RCC 7860 (cell line): Measurements from ENCODE around the gene UBASH3B.
"Not testable (repeated sequence)": the region's sequence is repeated elsewhere in the genome, so short reads cannot be mapped to it uniquely, and the experiment has no call there.

ENCODE experiments used
- DNase-seq: peaks from one replicate; pipeline ENCODE4 v3.0.0-alpha.2; 2015; ENCODE audit warnings: low spot score
- FAIRE-seq: peaks from 2 replicates; lab custom pipeline; 2012; peaks lifted over from hg19 to GRCh38; lab: Jason Lieb, UNC

Gene UBASH3B

DNA sequence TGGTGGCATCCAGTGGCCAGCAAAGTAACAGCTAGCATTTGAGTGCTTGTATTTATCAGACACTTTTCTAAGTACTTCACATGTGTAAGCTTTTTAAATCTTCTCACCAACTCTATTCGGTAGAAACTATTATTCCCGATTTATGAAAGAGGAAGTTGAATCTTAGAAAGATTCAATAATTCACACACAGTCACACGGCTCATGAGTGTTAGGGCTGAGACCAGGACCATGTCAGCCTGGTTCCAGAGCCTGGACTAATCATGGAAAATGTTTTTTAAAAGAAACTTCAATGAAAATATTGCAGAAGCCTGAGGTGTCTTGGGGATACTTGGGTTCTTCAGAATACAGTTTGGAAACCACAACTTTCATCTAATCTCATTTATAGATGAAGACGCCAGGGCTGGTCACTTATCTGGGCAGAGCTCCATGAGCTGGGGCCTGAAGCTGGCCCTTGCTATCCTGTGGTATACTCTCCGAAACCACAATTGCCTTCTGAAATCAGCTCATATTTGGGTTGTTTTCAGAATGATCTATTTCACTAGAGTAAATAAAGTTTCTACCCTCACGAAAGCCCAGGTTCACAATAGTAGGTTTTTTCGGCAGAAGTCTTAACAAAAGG, 178.4 kb downstream of the UBASH3B start:
- no peak for FAIRE-seq

DNA sequence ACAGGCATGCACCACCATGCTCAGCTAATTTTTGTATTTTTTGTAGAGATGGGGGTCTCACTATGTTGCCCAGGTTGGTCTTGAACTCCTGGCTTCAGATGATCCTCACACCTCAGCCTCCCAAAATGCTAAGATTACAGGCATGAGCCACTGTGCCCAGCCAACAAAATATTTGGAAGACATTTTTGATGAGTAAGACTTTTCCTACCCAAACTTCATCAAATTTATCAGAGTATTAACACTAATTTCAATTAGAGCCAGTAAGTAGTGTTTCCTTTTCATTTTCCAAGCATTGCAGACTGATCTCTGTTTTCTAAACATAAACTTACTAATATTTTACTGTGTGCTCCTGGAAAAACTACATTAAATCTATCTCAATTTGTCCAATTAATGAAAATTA, 181.4 kb downstream of the UBASH3B start:
- no peak for FAIRE-seq

More for the DNA sequence above, 178.4 kb downstream of the UBASH3B start:
- no peak for DNase-seq

DNA sequence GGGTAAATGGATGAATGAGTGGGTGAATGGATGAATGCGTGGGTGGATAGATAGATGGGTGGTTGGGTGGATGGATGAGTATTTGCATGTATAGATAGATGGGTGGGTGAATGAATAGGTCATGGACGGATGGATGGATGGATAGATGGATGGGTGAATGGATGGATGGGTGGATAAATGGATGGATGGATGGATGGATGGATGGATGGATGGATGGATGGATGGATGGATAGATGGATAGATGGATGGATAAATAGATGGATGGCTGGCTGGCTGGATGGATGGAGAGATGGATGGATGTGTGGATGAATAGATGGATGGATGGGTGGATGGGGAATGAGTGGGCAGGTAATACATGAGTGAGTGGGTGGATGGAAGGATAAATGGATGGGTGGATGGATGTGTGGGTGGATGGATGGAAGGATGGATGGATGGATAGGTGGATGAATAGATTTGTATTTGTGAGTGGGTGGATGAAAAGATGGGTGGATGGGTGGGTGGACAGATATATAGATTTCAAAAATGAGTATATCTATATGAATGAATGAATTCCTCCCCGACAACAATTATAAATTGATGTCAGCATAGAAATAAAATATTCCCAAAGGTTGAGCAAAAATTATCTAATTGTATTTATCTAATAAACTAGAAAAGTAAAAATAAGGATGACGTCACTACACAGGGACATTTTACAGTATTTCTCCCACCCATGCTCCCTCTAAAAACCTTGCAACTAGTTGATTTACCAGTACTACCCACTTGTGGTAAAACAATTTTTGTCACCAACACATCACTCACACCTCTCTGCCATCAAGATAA, 182.2 kb downstream of the UBASH3B start:
- DNase-seq (no peak), FAIRE-seq (no peak)

More for the DNA sequence above, 181.4 kb downstream of the UBASH3B start:
- DNase-seq = no peak

DNA sequence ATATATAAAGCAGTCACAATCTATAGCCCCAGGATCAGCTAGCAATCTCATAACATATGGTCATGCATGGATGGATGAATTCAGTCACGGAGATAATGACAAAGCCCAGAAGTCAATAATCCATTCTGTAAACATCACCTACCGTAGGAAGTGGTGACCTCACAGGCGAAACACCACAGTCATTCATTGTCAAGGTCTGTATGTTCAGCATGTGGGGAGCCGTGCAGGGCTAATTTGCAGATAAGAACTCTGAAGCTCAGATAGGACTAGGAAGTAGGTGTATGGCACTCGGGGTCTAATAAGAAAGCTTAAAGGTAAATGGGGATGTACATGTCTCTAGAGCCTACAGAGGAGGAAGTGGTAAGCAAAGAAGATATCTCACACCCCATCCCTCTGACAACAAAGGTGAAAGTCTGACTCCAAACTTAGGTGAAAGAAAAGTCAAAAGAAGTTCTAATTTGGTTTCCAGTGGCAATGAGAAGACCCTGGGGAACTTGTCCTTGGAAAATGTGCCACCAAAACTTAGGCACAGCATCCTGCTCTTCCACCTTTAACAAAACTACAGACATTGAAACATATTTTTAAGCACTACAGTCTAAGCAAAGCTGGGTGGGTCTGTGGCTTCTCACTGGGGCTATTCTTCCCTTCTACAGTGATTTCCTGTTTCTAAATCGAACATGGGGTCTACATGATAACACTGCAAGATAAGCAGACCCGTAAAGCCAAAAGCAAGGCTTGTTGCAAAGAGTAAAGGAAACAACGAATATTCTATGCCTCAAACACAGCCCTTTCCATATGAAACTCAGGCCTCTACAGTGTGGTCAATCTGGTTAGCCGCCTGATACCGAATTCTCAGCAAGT, 188.0 kb downstream of the UBASH3B start:
- FAIRE-seq = no peak
- no peak for DNase-seq

DNA sequence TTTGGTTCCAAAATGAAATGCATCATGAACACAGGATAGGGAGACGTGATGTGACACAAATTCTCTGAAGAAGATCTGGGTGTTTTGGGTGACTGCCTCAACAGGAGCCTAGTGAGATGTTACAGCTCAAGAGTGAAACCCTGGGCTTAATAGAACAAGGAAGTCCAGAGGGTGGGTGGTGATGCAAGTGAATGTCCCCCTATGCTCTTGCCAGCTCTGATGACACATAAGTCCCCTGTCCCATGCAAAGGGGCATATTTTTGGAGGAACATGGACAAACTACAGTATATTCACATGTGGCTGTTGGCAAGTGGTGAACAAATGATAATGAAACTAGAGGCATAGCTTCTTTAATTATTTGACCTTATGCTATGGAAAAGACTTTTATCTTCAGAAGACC, 191.9 kb downstream of the UBASH3B start:
- FAIRE-seq = no peak

DNA sequence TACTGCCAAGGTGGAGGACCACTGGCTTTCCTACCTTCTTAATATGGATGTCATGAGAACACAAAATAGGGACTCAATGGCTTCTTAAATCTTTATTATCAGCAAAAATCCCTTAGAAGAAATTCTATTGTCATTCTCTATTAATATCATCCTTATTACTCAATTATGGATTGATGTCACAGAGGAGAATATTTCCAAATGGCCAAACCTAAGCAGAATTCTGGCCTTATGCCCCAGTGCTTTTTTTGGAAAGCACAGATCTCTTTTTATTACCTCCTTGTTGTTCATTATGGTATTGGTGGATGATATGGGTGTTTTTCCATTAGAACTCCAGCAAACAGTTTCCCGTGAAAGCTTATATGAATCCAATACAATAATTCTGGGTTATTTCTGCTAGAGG, 192.7 kb downstream of the UBASH3B start:
- DNase-seq = no peak
- no peak for FAIRE-seq

More for the DNA sequence above, 191.9 kb downstream of the UBASH3B start:
- DNase-seq = no peak

DNA sequence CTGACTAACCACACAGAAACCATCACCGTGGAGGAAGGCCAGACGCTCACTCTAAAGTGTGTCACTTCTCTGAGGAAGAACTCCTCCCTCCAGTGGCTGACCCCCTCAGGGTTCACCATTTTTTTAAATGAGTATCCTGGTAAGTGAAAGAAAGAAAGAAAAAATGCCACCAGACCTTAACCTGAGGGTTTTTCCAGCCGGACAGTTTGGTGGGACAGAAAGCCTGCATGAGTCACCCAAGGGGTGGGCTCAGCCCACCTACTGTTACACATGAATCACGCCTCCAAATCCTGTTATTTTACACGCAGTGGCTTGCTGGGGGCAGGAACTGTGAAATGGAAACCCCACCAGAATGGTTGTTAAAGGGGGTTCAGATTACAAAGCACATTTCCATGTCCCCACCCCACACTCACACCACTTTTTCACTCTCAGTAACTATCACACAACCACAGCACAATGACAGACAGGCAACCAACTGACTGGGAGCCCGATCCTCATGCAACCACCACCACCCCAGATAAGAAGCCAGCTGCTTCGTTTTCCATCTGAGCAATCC, 194.6 kb downstream of the UBASH3B start:
- DNase-seq (peak; percentile 88), FAIRE-seq (peak; percentile 97)

DNA sequence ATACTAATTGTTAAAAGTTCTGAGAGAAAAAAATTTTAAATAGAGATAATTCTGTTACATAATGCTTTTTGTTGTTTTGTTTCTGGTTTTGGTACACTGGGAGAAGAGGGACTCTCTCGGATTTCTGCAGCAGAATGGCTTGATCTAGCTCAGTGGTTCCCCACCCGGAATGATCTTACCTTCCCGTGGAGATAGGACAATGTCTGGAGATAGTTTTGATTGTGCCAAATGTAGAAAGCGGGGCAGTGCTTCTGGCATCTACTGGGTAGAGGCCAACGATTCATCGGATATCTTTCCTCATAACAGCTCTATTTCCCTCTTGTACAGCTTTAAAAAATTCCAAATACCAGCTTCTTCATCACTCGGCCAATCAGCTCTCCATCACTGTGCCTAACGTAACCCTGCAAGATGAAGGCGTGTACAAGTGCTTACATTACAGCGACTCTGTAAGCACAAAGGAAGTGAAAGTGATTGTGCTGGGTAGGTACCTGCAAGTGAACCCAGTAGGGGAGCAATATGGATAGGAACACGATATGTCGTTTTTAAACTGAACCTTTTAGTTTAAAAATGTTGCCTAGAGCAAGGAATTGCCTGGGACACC, 195.9 kb downstream of the UBASH3B start:
- DNase-seq = no peak

DNA sequence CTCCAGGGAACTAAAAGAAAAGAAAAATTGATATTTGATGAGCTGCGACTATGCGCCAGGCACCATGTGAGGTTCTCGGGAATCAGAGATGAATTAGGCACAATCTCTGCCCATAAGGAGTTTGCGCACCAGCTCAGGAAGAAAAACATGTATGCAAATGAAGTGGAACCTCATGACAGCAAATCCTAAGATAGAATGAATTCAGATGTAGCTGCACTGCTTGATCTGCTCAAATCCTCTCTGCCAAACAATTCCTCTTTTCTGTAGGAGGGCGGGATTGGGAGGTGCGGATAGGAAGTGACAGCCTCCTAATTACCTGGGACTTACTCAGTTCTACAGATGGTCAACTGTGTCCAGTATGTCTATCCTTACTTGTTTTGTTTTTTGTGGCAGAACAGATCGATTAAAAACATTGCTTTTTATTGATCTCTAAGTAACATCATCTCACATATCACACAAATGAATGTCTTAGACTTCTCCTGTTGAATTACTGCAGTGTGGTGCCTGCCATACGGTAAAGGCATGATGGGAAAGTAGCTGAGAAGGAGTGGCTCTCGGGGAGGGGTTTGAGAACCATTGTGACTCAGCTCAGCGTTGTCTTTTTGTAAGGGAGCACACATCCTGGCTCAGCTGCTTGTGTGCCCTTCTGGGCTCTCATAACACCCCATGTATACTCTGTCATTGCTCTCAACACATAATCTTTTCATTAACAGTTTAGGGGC, 196.7 kb downstream of the UBASH3B start:
- DNase-seq (no peak), FAIRE-seq (no peak)

More for the DNA sequence above, 195.9 kb downstream of the UBASH3B start:
- no peak for FAIRE-seq

DNA sequence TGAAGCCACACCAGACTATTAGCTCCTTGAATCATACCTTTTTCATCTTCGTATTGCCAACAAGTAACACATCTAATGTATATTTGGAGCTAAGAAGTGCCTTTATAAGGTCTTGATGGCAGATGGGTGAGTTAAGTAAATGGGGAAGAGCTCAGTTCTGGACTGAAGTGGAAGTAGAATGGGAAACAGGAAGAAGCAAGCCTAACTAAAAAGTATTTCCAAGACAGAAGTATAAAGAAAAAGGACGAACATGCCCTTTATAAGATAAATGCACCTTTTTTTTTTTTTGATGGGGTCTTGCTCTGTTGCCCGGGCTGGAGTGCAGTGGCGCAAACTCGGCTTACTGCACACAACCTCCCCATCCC, 197.3 kb downstream of the UBASH3B start:
- no peak for DNase-seq
- FAIRE-seq = no peak

DNA sequence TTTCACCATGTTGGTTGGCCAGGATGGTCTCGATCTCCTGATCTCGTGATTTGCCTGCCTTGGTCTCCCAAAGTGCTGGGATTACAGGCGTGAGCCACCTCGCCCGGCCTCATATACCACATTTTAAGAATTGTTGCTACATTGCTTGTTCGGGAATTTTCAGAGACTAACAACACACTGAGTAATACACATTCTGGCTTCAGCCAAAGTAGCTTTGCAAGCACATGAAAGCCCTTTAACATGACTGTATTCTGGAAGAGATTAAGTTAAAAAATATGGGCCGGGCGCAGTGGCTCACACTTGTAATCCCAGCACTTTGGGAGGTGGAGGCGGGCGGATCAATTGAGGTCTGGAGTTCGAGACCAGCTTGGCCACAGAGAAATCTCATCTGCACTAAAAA, 197.7 kb downstream of the UBASH3B start:
- no peak for FAIRE-seq
- DNase-seq = no peak

DNA sequence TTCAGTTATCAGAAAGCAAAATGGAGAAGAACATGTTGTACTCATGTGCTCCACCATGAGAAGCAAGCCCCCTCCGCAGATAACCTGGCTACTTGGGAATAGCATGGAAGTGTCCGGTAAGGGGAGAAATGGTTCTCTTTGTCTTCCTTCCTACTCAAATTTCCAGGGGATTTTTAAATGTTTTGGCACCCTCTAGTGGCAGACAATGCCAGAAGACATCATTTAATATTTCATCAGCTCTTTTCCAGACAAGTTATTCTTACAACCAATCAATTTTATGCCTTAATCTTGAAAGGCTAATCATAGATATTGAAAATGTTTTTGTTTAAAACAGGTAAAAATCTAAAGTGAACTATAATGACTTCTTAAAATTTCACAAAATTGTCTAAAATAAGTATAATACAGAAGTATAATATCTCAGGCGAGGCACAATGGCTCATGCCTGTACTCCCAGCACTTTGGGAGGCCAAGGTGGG, 198.5 kb downstream of the UBASH3B start:
- FAIRE-seq = peak; percentile 89

DNA sequence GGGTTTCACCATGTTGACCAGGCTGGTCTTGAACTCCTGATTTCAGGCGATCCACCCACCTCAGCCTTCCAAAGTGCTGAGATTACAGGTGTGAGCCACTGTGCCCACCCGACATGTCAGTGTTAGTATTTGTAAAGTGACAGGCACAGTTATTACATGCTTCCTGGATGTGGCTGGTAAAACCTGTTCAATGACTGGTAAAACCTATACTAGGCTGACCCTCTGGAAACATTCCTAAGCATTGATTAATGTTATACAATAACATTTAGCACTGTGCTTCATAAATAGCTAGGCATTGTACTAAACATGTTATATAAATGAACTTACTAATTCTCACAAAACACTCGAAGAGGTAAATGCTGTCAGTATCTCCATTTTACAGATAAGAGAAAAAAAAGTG, 206.1 kb downstream of the UBASH3B start:
- DNase-seq = no peak
- FAIRE-seq = no peak

More for the DNA sequence above, 198.5 kb downstream of the UBASH3B start:
- DNase-seq = peak; percentile 64

DNA sequence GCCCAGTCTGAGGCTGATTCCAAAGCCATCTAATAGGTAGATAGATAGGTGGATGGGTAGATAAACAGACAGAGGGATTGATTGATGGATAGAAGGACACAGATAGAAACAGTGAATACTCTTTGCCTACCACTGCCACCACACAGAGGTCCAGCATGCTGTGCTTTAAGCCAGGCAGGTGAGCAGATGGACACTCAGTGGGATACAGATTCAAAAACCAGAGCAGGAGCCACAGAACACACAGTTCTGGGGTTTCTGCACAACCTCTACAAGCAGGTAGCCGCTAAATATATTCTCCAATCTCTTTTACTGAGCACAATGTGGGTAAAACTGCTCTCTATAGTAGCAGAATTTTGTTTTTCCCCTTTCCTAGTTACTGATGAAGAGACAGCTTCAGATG, 206.6 kb downstream of the UBASH3B start:
- no peak for FAIRE-seq

DNA sequence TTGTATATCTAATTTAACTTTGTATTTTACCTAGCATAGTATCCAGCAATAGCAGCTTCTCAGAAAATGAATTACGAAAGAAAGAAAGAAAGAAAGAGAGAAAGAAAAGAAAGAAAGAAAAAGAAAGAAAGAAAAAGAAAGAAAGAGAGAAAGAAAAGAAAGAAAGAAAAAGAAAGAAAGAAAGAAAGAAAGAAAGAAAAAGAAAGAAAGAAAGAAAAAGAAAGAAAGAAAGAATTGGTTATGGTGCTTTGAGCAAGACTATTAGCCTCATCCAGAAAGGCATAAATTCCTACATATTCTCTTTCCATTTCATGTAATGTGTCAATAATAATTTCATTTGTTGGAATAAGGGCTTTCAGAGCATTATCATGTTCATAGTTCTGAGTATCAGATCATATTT, 207.6 kb downstream of the UBASH3B start:
- not testable (repeated sequence) for FAIRE-seq

More for the DNA sequence above, 206.6 kb downstream of the UBASH3B start:
- DNase-seq = no peak

DNA sequence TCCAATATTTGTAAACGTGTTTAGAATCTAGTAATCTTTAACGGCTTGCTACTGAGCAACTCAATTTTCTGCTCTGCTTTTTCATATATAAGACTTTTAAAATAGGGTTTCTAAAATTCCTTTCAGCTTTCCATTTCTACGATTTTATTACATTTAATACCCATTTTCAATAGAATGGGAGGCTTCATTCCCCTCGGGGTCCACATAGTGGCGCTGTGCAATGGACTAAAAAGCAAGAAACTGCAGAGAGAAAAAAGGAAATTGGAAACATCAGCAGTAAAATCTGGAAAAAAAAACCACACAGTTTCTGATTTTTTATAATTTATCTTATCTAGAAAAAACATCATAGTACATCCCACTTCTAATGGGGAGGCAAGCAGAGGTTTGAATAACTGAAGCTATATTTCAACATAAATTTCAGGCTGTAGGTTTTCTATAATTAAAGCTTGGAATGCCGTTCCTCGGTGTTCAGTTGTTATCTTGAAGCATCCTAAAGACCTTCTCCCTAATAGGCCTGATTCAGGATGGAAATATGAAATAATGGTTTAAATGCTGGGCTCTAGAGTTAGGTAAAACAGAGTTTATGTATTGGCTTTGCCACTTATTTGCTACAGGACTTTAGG, 208.3 kb downstream of the UBASH3B start:
- DNase-seq (peak; percentile 18), FAIRE-seq (peak; percentile 76)

More for the DNA sequence above, 207.6 kb downstream of the UBASH3B start:
- DNase-seq = not testable (repeated sequence)
